Measurements from ENCODE around the gene APOBEC4.
"Not testable (repeated sequence)": the region's sequence is repeated elsewhere in the genome, so short reads cannot be mapped to it uniquely, and the experiment has no call there.

APOBEC4 gene

DNA sequence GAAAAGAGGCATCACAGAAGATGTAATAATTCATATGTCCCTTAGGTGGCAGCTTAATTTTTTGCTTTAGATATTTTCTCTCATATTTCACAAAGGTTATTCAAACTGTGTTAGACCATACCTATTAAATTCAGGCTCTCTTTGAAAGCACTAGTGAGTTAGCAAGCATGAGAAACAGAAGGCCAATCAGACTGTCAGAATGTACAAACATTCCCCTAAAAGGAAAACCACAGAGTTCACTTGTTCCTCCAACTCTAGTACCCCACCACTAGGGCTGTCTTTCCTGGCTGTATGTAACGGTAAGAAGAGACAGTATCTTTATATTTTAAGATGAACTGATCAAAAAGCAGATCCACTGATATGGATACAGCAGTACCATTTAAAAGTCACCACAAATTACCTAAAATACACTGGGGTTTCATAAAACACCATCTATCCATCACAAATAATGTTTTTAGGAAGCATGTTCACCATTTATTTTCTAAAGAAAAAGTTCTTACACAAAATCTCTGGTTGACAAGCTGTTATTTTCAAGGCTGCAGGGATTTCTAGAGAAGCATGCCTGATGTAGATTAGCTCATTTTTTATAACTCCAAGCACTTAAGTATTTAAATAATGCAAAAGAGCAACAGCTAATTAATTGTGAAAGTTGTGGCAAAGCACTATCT is 19.3 kb downstream of the APOBEC4 start:
- DNase-seq: peak; percentile 54 to 61

DNA sequence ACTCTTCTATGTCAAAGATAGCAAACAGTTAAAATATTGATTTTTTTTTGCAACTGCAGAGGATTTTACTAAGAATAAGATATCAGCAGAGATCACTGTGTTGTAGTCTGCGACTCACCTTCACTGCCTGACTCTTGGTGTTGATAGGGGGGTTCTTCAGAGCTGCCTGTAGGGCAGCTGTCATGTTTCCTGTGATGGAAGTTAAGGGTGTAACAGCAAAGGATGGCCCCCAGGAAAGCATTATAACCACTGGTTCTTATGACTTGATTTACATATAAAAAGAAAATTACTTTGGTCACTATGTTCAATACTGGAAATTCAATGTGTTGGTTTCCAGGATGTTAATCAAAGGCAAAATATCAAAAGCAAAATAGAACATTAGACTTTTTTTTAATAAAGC is 20.2 kb downstream of the APOBEC4 start:
- no peak for DNase-seq

DNA sequence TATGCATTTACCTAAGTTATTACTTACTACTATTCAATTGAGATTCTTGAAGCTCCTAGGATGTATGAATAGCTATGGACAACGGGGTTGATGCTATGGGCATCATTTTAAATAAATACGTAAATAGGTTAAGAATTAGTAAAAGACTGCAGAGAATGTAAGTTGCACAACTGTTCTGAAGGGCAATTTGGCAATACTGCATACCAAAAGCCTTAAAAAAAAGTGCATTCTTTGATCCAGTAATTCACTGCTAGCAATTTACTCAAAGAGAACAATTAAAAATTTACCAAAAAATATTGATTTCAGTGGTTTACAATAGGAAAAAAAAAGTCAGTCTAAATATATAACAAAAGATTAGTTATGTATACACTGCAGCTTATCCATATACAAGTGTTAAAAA is 21.0 kb downstream of the APOBEC4 start:
- DNase-seq: no peak

DNA sequence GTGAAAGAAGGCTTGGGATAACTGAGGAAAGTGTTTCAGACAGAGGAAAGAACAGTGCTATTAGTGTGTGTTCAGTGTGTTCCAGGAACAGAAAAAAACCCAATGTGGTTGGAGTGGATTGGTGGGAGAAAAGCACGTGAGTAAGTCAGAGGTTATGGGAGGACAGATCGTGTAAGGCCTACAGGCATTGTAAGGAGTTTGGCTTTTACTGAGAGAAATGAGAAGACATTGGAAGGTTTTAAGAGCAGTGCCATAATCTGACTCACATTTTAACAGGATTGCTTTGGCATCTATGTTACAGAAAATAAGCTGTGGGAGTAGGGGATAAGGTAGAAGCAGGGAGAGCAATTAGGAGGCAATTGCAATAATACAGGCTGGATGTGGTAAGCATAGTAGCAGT is 22.4 kb downstream of the APOBEC4 start:
- DNase-seq: peak in 1 of 2 donors; percentile 33

DNA sequence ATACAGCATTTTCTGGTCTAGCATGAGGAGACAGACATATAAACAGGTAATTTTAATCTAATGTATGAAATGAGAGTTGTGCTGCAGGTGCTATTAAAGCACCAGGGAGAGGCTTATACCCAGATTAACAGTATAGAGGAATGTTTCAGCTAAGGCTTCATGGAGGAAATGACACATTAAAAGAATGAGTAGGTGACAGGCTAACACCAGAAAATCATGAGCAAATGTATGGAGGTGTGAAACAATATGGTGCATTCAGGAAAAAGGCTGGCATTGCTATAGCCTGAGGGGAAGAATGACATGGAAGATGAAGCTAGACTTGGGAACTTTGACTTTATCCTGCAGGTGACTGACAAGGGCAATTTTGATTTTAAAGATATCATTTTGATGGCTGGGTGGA is 24.6 kb downstream of the APOBEC4 start:
- DNase-seq: no peak

DNA sequence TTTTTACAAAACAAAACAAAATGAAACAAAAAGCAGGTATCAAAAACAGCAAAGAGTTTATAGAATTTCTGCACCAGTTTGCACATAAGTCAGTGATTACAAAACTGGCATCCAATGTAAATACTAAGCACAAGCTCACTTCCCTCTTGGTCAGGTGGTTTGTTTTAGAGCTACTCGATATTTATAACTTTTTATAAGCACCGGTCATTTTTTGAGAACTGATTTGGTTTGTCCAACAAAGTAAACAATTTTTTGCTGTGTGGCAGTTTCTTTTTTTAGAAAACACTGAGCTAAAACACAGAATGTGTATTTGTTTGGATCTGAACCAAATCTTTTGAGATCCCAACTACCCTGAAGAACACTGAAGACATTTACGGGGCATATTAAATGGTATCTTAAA is 26.9 kb downstream of the APOBEC4 start:
- not testable (repeated sequence) for DNase-seq

DNA sequence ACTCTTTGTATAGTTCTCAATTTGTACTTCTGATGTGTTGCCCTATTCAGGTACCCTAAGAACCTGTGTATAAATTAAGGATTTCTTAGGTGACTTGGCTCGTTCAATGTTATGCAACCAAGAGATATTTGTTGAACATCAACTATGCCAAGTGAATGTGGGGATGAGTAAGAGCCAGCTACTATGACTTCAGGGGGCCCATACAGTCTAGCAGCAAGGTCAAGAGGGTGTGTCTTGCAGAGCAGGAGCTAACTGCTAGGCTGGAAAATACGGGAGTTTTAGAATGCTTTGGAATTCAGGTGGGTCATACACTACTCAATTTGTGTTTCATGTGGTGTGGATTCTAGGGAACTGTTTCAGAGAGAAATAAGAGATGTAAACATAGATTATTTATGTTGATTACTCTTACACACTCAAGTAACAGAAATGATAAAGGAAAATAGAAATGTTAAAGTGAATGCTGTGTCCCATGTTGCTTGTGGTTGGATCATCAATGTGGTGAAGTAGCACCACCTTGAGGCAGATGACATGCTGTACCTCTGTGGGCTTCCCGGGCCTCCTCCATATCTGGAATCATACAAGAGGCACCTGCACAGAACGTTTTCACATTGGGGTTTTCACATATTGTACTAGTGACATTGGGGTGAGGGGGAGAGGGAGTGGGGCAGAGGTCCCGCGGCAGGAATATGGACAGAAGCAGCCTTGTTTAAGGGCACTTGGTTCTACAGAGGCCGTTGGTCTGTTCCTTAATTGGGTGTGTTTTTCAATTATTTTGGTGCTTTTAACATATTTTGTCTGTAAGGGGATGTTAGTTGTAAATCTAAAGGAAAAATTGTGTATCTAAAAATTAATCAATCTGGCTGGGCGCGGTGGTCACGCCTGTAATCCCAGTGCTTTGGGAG is 30.0 kb downstream of the APOBEC4 start:
- peak in 1 of 2 donors; percentile 58 for DNase-seq

DNA sequence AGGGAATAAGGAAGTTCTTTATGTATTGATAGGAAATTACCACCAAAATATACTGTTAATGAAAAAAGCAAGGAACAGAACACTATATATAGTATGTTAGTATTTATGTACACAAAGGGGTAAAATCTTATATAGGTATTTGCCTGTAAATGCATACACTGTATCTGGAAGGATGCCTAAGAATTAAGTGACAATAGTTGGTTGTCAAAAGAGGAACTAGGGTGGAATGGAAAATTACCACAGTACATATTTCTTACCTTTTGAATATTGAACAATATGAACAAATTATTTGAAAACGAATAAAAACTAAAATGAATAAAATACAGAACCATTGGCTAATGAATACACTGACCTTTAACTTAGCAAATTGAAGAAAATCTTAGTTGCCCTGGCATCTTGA is 31.1 kb downstream of the APOBEC4 start:
- DNase-seq: no peak

DNA sequence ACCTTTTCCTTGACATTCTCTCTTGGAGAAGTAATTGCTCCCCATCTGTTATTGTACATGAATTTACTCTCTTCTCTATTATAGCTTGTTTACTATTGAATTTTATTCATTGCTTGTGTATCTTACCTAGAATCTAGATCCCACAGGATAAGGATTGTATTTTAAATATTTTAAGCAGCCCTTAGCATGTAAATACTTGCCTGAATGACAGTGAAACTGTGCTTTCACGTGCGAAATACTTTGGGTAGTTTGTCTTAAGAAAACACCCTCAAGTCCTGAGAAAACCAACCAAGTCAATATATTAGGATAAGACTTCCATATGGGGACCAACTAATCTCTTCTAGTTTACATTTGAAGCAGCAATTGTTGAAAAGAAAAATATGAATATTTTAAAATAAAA is 32.8 kb downstream of the APOBEC4 start:
- DNase-seq: no peak

DNA sequence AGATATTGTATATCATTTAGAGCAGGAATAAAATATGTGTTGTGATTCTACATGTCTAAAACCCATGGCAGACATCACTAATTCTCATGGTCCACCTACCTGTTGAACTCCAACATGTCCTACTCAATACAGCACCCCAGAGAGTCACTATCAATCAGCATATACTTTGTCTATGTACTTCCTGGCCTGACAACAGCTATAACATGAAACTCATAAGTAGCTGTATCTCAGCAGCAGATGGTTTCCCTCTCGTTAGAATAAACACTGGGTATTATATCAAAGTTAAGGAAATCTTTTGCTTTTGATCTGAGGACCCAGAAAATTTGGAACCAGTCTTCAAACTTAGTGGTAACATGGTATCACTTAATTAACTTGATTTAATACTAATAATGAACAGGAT is 33.3 kb downstream of the APOBEC4 start:
- no peak for DNase-seq

DNA sequence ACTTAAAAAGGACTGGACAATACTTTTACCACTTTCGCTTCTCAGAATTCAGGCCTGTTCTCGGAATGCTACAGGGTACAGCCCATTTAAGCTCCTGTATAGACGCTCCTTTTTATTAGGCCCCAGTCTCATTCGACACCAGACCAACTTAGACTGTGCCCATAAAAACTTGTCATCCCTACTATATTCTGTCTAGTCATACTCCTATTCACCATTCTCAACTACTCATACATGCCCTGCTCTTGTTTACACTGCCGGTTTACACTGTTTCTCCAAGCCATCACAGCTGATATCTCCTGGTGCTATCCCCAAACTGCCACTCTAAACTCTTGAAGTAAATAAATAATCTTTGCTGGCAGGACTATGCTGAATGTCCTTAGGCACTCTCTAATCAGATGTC is 34.9 kb downstream of the APOBEC4 start:
- not testable (repeated sequence) for DNase-seq

DNA sequence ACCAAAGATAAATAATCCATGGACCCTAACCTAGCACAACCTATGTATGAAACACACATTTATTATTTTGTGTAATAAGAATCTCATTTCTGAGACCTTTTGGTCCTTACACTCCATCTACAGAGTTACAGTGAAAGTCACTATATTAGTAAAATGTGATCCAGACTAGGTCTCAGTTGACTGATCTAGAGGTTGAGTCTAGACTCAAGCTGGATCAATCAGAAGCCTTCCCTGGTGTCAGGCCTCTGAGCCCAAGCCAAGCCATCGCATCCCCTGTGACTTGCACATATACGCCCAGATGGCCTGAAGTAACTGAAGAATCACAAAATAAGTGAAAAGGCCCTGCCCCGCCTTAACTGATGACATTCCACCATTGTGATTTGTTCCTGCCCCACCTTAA is 40.1 kb downstream of the APOBEC4 start:
- DNase-seq: not testable (repeated sequence)

DNA sequence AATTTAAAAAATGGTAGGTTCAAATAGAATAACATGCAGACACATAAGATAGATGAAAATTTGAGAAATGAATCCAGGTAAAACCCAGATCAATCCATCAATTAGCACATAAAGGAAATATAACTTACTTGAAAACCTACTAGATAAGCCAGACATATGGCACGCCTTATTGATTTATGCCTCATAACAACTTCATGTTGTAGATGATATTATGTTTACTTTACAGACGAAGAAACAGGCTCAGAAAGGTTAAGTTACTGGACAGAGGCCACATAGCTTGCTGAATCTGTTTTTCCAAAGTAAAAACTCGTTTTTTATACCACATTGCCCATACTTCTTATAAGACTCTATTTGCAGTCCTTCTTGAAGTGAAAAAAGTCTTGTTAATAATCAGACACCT is 40.7 kb downstream of the APOBEC4 start:
- no peak for DNase-seq

DNA sequence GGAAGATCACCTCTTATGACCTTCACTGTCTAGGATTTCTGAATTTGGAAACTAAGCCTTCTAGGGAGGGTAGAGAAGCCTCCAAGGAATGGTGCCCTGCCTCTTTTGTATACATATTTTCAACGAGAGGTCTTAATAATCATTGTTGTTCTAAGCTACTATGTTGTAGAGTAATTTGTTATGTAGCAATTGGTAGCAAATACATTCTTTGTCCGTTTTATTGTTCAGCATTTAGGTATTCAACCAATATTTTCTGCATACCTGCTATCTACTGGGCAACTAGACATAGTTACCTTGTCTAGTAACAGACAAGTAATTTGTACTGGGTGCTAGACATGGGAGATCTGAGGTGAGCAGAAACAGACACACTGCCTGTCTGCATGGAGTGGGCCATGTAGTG is 42.1 kb downstream of the APOBEC4 start:
- DNase-seq: no peak

DNA sequence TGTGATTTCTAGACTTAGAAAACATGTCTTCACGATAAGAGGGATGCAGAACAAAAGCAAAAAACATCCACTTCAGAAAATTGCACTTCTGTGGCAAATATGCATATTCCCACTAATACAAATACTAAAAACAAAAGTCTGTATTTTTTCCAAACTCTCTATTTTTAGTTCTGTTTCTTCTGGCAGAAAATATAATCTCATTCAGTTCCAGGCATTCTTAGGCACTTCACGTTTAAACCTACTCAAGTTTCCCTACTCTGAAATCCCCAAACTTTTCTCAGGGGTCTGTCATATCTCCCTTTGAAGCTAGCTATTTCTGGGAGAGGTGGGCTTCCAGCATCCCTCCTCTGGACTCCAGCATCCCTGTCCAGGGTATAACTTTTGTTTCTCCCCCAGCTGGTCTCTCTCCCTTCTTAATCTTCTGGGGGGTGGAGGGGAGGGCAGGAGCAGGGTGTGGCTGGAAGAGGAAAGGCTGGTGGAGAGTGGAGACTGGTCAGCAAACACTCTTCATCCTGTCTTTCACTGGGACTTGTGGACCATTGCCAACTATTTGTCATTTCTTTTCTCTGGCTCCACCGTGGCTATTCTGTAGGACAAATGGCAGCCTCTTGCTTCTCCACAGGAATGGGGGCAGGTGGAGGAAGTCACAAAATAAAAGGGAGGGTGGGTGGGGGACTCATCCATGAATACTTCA is 43.2 kb downstream of the APOBEC4 start:
- no peak for DNase-seq

DNA sequence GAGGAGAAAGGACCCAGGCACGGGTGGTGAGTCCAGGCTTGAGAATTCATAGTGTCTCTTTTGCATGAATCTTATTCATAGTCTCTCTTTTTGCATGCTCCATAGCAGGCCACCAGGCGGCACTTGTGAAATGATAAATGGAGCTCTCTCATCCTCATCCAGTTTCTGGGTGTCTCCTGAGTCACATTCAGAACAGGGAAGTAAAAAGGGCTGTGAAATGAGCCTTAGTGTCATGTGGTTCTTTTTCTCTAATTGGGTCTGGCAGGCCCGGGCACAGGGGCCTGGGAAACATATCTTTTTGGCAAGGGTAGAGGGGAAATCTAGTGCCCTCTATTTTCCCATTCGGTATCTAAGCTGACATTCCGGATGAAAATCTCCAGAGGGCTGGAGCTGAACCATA is 43.8 kb downstream of the APOBEC4 start:
- peak; percentile 91 to 93 for DNase-seq

DNA sequence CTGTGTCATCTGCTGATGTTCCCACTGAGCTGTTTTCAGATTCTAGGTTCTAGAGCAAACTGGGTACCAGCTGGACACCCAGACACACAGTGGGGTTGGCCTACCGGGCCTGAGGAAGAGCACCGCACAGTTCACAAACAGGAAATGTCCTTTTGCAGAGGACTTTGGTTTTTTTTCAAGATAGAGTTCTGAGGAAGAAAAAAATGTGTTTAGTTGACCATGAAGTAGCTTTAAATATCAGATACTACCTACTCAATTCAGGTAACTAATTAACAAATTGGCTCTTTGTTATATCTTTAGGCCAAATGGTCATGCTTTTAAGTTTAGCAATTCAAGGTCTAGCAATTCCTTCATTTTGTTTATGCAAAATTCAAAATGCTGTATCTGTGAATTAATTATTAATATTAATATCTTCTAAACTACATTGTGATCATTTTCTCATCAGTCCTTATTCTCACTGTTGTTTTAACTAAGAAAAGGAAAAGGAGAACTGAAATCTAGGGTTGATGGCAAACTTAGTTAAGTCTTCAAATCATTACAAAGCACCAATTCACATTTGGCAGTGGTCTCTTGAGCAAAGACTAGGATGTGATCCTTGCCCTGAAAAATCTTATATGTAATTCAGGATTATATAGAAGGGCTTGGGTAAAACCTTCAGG is 45.7 kb downstream of the APOBEC4 start:
- no peak for DNase-seq

DNA sequence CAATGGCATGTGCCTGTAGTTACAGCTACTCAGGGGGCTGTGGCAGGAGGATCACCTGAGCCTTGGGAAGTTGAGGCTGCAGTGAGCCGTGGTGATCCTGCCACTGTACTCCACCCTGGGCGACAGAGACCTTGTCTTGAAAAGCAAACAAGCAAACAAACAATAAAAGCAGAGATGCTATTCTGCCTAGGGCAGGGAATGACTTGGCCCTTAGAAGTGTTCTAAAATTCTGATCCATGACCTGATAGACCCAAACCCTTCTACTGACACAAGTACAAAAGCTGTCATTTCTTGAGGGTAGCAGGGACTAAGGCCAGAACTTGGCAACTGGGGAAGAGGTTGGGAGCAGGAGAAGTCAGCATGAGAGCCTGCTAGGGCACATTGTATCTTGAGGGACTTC is 47.2 kb downstream of the APOBEC4 start:
- no peak for DNase-seq

DNA sequence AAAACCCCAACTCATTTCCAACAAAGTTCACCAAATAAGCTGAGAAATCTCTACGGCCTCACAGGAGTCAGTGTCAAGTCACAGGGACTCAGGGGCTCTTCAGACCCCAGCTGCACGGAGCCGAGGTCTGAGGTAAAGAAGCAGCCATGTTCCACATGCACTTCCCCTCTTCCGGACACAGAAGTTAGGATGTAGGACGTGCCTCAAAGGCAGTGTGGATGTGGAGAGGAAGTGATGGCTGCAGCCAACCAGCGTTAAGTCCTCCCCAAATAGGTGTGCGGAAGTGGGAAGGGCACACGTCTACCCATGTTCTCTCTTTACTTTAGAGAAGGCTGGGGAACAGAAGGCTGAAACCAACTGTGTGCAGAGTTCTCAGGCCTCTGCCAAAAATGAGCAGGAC is 48.3 kb downstream of the APOBEC4 start:
- peak in 1 of 2 donors; percentile 75 for DNase-seq

DNA sequence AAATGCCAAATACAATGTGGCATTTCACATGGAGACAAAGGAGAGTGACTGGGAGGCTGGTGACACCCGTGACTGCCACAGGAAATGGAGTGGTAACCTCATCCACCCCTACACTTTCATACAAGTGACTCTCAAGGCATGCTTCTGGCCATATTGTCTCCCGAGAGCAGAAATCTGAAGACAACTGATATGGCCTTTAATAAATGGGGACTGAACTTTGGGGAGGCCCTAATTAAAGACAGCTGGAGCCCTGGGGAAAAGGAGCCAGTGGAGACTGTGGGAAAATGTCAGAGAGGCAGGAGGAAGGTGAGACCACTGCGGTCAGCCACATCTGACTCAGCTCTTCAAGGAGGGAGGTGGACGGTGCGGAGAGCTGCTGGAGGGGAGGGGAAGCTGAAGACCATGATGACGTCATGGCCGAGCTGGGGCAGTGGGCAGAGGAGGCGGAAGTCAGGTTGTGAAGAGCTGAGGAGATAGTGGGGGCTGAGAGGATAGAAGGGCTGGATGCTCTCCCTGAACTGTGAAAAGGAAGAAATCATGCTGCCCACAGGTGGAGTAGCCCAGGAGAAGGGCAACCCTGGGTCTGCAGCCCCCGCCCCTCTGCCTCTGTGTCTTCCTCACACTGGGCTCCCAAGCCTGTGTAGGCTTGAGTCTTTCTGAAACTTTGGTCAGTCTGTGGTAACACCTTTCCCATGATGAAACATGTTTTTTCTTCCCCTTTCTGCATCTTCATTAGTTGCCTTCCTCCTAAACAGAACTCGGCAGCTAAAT is 48.9 kb downstream of the APOBEC4 start:
- DNase-seq: peak; percentile 88 to 89

DNA sequence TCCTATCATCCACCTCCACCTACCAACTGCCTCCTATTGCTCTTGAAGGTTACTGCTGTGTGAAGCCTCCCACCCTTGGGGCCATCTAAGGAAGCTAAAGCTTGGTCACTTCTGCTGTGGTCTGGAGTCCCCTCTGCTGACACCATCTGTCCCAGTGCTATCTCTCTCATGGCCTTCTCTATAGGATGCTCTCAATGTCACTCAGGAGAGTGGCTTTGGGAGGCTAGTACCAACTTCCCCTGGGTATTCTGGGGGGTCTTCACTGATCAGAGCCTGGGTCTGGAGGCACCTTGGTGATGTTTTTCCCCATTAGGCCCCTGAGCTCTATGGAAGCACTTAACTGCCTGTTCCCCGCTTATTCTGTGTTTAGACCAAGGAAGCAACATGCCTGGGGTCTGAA is 50.6 kb downstream of the APOBEC4 start:
- DNase-seq: no peak

DNA sequence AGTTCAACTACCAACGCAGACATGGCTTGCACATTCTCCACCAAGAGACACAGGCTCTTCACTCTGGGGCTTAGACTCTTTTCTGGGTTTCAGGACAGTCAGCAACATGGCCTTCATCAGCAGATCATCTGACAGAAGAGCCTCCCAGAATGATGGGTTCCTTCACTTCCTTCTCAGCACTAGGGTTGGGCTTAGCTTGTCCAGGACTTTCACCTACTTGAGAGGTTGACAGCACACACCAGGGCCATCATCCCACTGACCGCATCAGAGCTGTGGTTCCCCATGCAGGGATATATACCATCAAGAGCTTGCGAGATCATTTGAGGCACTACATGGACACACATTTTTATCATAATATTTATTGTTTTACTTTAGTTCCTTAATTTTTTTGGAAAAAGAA is 52.5 kb downstream of the APOBEC4 start:
- DNase-seq: peak in 1 of 2 donors; percentile 73

Measured in inflammatory macrophage treated with lipopolysaccharide for 1 hour (primary cell).